ENCODE data around the gene SHISA9. TPM values are rescaled to one million over a fixed set of nuclear protein-coding genes. Genes with fewer than 3 reads are reported as not detected.
A peak's percentile ranks its signal among the peaks of the same experiment; 100 is the strongest.

SHISA9 gene
- total RNA-seq, 6 donors from 2014 or later, result 0.13 to 1.7 (median 0.20) TPM; not detected in 2

GRCh38 chr16:12898551-12898950 lies 2.8 kb upstream of the SHISA9 start:
- Histone ChIP-seq H3K27me3 (peaks cover 0 to 31% (median 12%) of the 10 kb centered on the region in 4 donors), H3K4me3 (no peak overlapping the region), H3K36me3 (no peaks in the 10 kb centered on the region), H3K27ac (no peak overlapping the region), H3K4me1 (peaks cover 0 to 26% (median 3%) of the 10 kb centered on the region in 4 donors), H3K9me3 (no peaks in the 10 kb centered on the region)
- TF ChIP-seq POLR2AphosphoS5 (IDR thresholded peaks at IDR 0.05) (no peak), CTCF (IDR thresholded peaks at IDR 0.05) (no peak), EP300 (IDR thresholded peaks at IDR 0.05) (no peak), POLR2A (IDR thresholded peaks at IDR 0.05) (no peak)
- WGBS, 2 donors, result 32 to 44% methylated on average over 3 of the region's 3 CpGs
- DNase-seq, result no peak
- ATAC-seq (ENCODE audit: low FRiP score in 2 of 2), result no peak

DNA sequence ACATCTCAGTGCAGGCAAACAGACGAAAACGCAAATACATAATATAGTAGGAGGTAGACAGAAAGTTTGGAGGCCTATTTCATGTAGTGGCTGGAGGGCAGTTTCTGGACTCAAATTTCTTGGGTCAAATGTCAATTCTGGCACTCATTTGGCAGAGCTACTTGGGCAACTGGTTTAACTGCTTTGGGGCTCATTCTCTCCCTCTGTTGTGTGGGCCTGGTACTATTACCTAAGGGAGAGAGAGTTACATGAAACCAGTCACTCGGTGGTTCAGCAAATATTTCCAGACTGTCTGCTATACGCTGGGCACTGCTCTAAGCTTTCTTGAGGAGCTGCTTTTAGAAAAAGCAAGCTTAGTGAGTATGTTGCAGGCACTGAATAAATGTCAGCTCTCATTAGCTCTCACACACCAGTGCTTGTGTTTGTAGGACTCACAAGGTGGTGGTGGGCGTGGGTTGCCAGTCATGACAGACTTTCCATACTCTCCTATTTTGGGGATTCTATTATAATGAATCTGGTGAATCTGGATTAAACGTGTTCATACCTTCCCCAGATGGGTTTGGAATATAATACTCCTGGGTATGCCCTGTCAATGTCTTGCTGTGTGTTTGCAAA lies 1.8 kb upstream of the SHISA9 start:
- Histone ChIP-seq H3K4me3 (no peak overlapping the region), H3K9me3 (no peaks in the 10 kb centered on the region), H3K36me3 (no peaks in the 10 kb centered on the region), H3K4me1 (peaks cover 0 to 33% (median 3%) of the 10 kb centered on the region in 4 donors), H3K27me3 (peaks cover 0 to 39% (median 16%) of the 10 kb centered on the region in 4 donors), H3K27ac (no peak overlapping the region)
- no peak for TF ChIP-seq CTCF (IDR thresholded peaks at IDR 0.05)
- no peak for TF ChIP-seq EP300 (IDR thresholded peaks at IDR 0.05)
- no peak for TF ChIP-seq POLR2A (IDR thresholded peaks at IDR 0.05)
- TF ChIP-seq POLR2AphosphoS5 (IDR thresholded peaks at IDR 0.05), result no peak
- WGBS, 2 donors, result 45 to 55% methylated on average over 6 of the region's 6 CpGs
- DNase-seq (no peak), ATAC-seq (ENCODE audit: low FRiP score in 2 of 2) (no peak)

GRCh38 chr16:12900156-12900555 lies 1.2 kb upstream of the SHISA9 start:
- ATAC-seq (ENCODE audit: low FRiP score in 2 of 2), result no peak

DNA sequence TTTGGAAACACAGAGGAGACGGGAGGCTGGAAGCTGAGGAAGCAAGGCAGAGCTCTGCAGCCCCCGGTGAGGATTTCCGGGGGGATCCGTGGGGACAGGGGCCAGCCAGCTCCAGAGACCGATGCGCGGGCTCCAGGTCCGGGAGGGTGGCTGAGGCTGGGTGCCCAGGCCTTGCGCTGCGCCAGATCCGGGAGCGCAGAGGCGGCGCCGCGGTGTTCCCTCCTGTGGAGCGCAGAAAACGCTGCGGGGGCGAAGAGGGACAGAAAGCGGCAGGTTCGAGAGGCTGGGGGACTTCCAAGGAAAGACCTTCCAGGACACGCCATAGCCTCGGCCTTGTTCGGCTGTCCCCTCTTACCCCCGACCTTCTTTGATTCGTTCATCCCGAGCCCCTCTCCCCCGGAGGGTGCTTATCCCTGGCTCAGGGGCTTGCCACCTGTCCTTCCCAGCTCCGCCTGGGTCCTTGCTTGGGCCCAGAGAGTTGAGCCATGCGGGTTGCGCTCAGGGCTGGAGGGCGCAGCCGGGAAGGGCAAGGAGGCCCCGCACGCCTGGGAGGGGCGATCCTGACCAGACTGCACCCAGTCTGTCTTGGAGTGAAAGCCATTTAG lies 697 bp upstream of the SHISA9 start:
- H3K4me3 ChIP-seq, result no peak overlapping the region
- H3K9me3 ChIP-seq, result no peaks in the 10 kb centered on the region
- peaks cover 0 to 39% (median 16%) of the 10 kb centered on the region in 4 donors for H3K27me3 ChIP-seq
- TF ChIP-seq POLR2A (IDR thresholded peaks at IDR 0.05) (no peak), EP300 (IDR thresholded peaks at IDR 0.05) (no peak), CTCF (IDR thresholded peaks at IDR 0.05) (no peak), POLR2AphosphoS5 (IDR thresholded peaks at IDR 0.05) (no peak)
- H3K36me3 ChIP-seq, result no peaks in the 10 kb centered on the region
- WGBS, 2 donors, result 2 to 3% methylated on average over 14 to 31 of the region's 37 CpGs
- DNase-seq (peak in 1 of 2 donors; percentile 55), ATAC-seq (ENCODE audit: low FRiP score in 2 of 2) (no peak)
- H3K27ac ChIP-seq, result no peak overlapping the region
- peaks cover 0 to 33% (median 3%) of the 10 kb centered on the region in 4 donors for H3K4me1 ChIP-seq

More at GRCh38 chr16:12900156-12900555, 1.2 kb upstream of the SHISA9 start:
- no peaks in the 10 kb centered on the region for H3K36me3 ChIP-seq
- no peak for TF ChIP-seq POLR2A (IDR thresholded peaks at IDR 0.05)
- TF ChIP-seq POLR2AphosphoS5 (IDR thresholded peaks at IDR 0.05), result no peak
- TF ChIP-seq EP300 (IDR thresholded peaks at IDR 0.05), result no peak
- TF ChIP-seq CTCF (IDR thresholded peaks at IDR 0.05), result no peak
- no peak overlapping the region for H3K27ac ChIP-seq
- WGBS, 2 donors, result 16 to 17% methylated on average over 7 of the region's 7 CpGs
- H3K4me1 ChIP-seq, result peaks cover 0 to 33% (median 3%) of the 10 kb centered on the region in 4 donors
- H3K27me3 ChIP-seq, result peaks cover 0 to 39% (median 16%) of the 10 kb centered on the region in 4 donors
- no peak for DNase-seq
- no peaks in the 10 kb centered on the region for H3K9me3 ChIP-seq
- no peak overlapping the region for H3K4me3 ChIP-seq
